Lung (tissue), 12 donors: ENCODE results near the gene FAM120A. TPM values are rescaled to one million over a fixed set of nuclear protein-coding genes. Genes with fewer than 3 reads are reported as not detected.

Experiments
- ATAC-seq: fragments of 200-7000 bp; cut with Tn5 transposase; one replicate; pipeline ENCODE4 v1.9.1; 2020; ENCODE audit warnings: moderate number of reproducible peaks; ENCODE audit not compliant: insufficient read depth, low FRiP score
- DNase-seq, 3 donors: peaks; one replicate each; pipeline ENCODE4 v3.0.0-alpha.2; 2013 to 2017
- H3K27ac ChIP-seq, 2 donors: one replicate each; pipeline ENCODE4 v1.5.1; 2013; ENCODE audit warnings: mild to moderate bottlenecking in 2 of 2, moderate library complexity in 2 of 2, control low read depth in 1 of 2, inconsistent platforms in 1 of 2, low read depth in 1 of 2, low read length in 1 of 2
- H3K27me3 ChIP-seq, 3 donors: one replicate each; pipeline ENCODE4 v1.5.1; 2013; ENCODE audit warnings: low read length in 2 of 3; ENCODE audit not compliant: control insufficient read depth in 3 of 3, insufficient read depth in 3 of 3
- H3K36me3 ChIP-seq, 4 donors: one replicate each; pipeline ENCODE4 v1.5.1; 2013; ENCODE audit warnings: low read length in 4 of 4, mild to moderate bottlenecking in 1 of 4, moderate library complexity in 1 of 4; ENCODE audit not compliant: control insufficient read depth in 4 of 4, insufficient read depth in 4 of 4
- H3K4me1 ChIP-seq, 5 donors: one replicate each; pipeline ENCODE4 v1.5.1; 2013; ENCODE audit warnings: low read length in 5 of 5, mild to moderate bottlenecking in 2 of 5, moderate library complexity in 1 of 5; ENCODE audit not compliant: control insufficient read depth in 5 of 5, insufficient read depth in 5 of 5
- H3K4me3 ChIP-seq: one replicate; pipeline ENCODE4 v1.5.1; 2013; ENCODE audit warnings: mild to moderate bottlenecking, control low read depth, moderate library complexity
- H3K9ac ChIP-seq, 2 donors: one replicate each; pipeline ENCODE4 v1.5.1; 2013; ENCODE audit warnings: low read length in 2 of 2, control low read depth in 1 of 2; ENCODE audit not compliant: insufficient read depth in 1 of 2
- H3K9me3 ChIP-seq, 4 donors: one replicate each; pipeline ENCODE4 v1.5.1; 2013; ENCODE audit warnings: low read length in 3 of 4, mild to moderate bottlenecking in 1 of 4, moderate library complexity in 1 of 4; ENCODE audit not compliant: control insufficient read depth in 4 of 4, insufficient read depth in 3 of 4
- WGBS, 2 donors: extraction: QIAGEN DNeasy Blood & Tissue Kit; methylation state at CpG; one replicate each; pipeline ENCODE4 v1.1.7; 2013; 5-methylcytosine and 5-hydroxymethylcytosine counted together
- polyA plus RNA-seq, 2 donors: library from polyadenylated mRNA; stranded (reverse); fragments of 200-250 nt; gene quantifications; one replicate each; pipeline ENCODE4 v1.2.1, GENCODE V29; 2013
- total RNA-seq, 2 donors: library from RNA; depleted of rRNA in 1 of 2; stranded (reverse); fragments of >200 nt in 1 of 2; gene quantifications; one replicate each; pipeline ENCODE4 v1.2.1, GENCODE V29; 2014 to 2021
- TF ChIP-seq, protein P1 (sequence below): IDR thresholded peaks from 2 replicates; pipeline ENCODE4 v1.5.1; 2012; ENCODE audit warnings: mild to moderate bottlenecking; ENCODE audit errors: control extremely low read depth, extremely low read depth
- donor health status: control.
- donor health status: control.
- donor health status: Bipolar disorder and iron deficiency.
- donor health status: healthy.
- donor health status: DM: yes; HTN: yes; CAD: no.

FAM120A gene
- total and polyA plus RNA-seq, 4 donors, result 44.9 to 134 (median 91.2) TPM

DNA sequence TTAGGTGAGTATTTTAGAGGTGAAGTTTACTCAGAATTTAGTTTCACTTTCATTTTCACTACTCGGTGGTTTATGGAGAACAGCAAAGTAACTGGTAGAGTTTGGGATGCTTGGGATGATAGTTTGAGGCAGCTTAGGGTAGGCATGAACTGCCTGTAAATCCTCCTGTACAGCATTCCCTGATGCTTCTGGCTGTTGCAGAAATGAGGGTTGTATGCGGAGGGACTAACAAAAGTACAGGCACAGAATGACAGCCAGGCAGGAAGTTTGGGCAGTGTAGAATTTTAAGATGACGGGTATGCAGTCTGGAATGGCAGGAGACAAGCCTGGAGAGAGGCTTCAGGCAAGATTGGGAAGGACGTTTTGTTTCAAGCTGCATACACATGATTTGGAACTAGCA lies 49.9 kb downstream of the FAM120A start:
- TF ChIP-seq, protein P1, sequence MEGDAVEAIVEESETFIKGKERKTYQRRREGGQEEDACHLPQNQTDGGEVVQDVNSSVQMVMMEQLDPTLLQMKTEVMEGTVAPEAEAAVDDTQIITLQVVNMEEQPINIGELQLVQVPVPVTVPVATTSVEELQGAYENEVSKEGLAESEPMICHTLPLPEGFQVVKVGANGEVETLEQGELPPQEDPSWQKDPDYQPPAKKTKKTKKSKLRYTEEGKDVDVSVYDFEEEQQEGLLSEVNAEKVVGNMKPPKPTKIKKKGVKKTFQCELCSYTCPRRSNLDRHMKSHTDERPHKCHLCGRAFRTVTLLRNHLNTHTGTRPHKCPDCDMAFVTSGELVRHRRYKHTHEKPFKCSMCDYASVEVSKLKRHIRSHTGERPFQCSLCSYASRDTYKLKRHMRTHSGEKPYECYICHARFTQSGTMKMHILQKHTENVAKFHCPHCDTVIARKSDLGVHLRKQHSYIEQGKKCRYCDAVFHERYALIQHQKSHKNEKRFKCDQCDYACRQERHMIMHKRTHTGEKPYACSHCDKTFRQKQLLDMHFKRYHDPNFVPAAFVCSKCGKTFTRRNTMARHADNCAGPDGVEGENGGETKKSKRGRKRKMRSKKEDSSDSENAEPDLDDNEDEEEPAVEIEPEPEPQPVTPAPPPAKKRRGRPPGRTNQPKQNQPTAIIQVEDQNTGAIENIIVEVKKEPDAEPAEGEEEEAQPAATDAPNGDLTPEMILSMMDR, result no peak
- H3K4me3 ChIP-seq, result no peak overlapping the region
- no peak overlapping the region for H3K9ac ChIP-seq
- ATAC-seq, result no peak
- WGBS, 2 donors, result 25 to 30% methylated on average over 4 of the region's 4 CpGs
- H3K4me1 ChIP-seq, result peaks cover 0 to 22% (median 0%) of the 10 kb centered on the region in 5 donors
- no peak for DNase-seq
- peak overlapping the region; percentile 33 to 78 for H3K27ac ChIP-seq
- H3K27me3 ChIP-seq, result no peaks in the 10 kb centered on the region
- peaks cover 15 to 42% (median 27%) of the 10 kb centered on the region in 4 donors for H3K36me3 ChIP-seq
- no peaks in the 10 kb centered on the region for H3K9me3 ChIP-seq

DNA sequence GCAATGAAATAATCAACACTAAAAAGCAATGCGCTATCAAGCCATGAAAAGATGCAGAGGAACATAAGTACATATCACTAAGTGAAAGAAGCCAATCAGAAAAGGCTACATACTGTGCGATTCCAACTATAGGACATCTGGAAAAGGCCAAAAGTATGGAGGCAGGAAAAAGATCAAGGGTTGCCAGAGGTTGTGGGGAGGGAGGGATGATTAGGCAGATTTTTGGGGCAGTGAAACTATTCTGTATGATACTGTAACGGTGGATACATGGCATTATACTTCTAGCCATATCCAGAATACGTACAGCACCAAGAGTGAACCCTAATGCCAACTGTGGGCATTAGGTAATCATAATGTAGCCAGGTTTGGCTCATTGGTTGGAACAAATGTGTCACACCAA lies 51.9 kb downstream of the FAM120A start:
- no peak overlapping the region for H3K27ac ChIP-seq
- H3K4me3 ChIP-seq, result no peak overlapping the region
- DNase-seq (no peak), ATAC-seq (no peak)
- WGBS, 2 donors, result 73 to 90% methylated on average over 4 of the region's 4 CpGs
- H3K9me3 ChIP-seq, result no peaks in the 10 kb centered on the region
- peaks cover 0 to 25% (median 0%) of the 10 kb centered on the region in 5 donors for H3K4me1 ChIP-seq
- TF ChIP-seq, protein P1, result no peak
- H3K36me3 ChIP-seq, result peaks cover 9 to 28% (median 15%) of the 10 kb centered on the region in 4 donors
- no peaks in the 10 kb centered on the region for H3K27me3 ChIP-seq
- no peak overlapping the region for H3K9ac ChIP-seq

DNA sequence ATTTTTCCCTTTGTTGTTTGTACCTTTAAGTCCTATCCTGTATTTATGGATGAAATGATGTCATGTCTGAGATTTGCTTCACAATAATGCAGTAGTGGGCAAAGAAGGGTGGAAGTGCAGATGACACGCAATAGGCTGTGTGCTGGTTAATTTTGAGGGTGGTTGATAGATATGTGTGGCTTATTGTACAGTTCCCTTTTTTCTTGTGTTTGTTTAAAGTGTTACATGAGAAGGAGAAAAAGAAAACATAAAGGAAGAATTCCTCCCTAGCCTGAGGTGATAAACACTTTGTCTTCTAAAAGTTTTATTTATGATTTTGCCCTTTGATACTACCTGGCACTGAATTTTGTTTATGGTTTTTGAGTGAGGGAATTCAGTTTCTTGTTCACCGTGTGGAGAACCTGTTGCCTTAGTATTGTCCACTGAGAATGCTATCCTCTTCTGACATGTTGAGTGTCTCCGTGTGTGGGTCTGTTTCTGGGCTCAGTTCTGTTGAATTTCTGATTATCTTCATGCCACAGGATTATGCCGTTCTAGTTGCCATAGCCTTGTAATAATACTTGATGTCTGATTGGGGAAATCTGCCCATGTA lies 54.2 kb downstream of the FAM120A start:
- DNase-seq (no peak), ATAC-seq (no peak)
- Histone ChIP-seq H3K9ac (no peak overlapping the region), H3K9me3 (no peaks in the 10 kb centered on the region), H3K27ac (no peak overlapping the region), H3K4me3 (no peak overlapping the region), H3K4me1 (peaks cover 0 to 19% (median 0%) of the 10 kb centered on the region in 5 donors), H3K36me3 (peaks cover under 1 to 19% (median 11%) of the 10 kb centered on the region in 4 donors), H3K27me3 (no peaks in the 10 kb centered on the region)
- TF ChIP-seq, protein P1, result no peak
- 58 to 71% methylated on average over 4 of the region's 4 CpGs for WGBS, 2 donors

DNA sequence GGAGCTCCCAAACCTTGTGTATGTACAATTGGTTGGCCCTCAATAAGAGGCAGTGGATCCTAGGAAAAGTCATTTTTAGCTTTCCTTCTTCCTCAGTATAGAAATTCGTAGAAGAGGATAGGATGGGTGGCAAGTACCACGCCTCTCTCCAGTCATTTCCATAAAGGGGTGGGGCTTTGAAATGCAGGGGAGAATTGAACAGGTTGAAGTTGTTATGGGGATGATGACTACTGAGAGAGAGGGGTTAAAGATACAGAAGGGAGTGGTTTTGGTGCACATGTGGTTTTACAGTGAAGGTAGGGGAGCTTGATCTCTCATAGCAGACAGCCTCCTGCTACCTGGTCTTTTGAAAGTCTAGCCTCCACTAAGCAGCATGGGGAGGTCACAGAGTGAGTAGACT lies 56.3 kb downstream of the FAM120A start:
- TF ChIP-seq, protein P1, result no peak
- Histone ChIP-seq H3K9ac (no peak overlapping the region), H3K4me1 (peaks cover 7 to 15% (median 11%) of the 10 kb centered on the region in 5 donors), H3K36me3 (peaks cover 0 to 9% (median 6%) of the 10 kb centered on the region in 4 donors), H3K27ac (peak overlapping the region in 1 of 2 donors; percentile 3), H3K9me3 (no peaks in the 10 kb centered on the region), H3K27me3 (no peaks in the 10 kb centered on the region), H3K4me3 (no peak overlapping the region)
- WGBS, 2 donors, result 78 to 89% methylated on average over 2 of the region's 2 CpGs
- DNase-seq, result no peak
- ATAC-seq, result no peak
